GM21381 (cell line): ENCODE measurements around the gene PABPC4L.
"Not testable (repeated sequence)": the region's sequence is repeated elsewhere in the genome, so short reads cannot be mapped to it uniquely, and the experiment has no call there.

Experiments
- ATAC-seq: cut with Tn5 transposase; IDR thresholded peaks from one replicate; pipeline ENCODE4 v1.9.1; 2021; ENCODE audit warnings: mild to moderate bottlenecking, moderate library complexity; ENCODE audit not compliant: unreplicated experiment

PABPC4L gene

GRCh38 chr4:134201216-134202161 lies at the start of gene PABPC4L:
PABPC4L (minus strand) TSS chr4:134201789; CDS start chr4:134201019, 770 bp downstream.
- no peak for ATAC-seq

- no peak for ATAC-seq
These were observed 49.7 kb upstream of the PABPC4L start for GRCh38 chr4:134251322-134251721.

- no peak for ATAC-seq
These were observed 42.4 kb upstream of the PABPC4L start for GRCh38 chr4:134243742-134244713.

- ATAC-seq: no peak
These were observed 17.5 kb upstream of the PABPC4L start for GRCh38 chr4:134219043-134219442.

- ATAC-seq: no peak
These were observed 14.8 kb upstream of the PABPC4L start for GRCh38 chr4:134216411-134216810.

GRCh38 chr4:134215620-134216344 lies 14.2 kb upstream of the PABPC4L start:
- no peak for ATAC-seq

- not testable (repeated sequence) for ATAC-seq
These were observed 6.4 kb upstream of the PABPC4L start for GRCh38 chr4:134207955-134208354.

- no peak for ATAC-seq
These were observed 772 bp upstream of the PABPC4L start for GRCh38 chr4:134202166-134202956.

- no peak for ATAC-seq
These were observed 776 bp downstream of the PABPC4L start for GRCh38 chr4:134200811-134201215.

- no peak for ATAC-seq
These were observed 11.6 kb downstream of the PABPC4L start for GRCh38 chr4:134189949-134190348.

- no peak for ATAC-seq
These were observed 12.1 kb downstream of the PABPC4L start for GRCh38 chr4:134189480-134189879.

- ATAC-seq: no peak
These were observed 22.9 kb downstream of the PABPC4L start for GRCh38 chr4:134178706-134179105.

- ATAC-seq: no peak
These were observed 27.3 kb downstream of the PABPC4L start for GRCh38 chr4:134174271-134174670.

GRCh38 chr4:134160211-134160610 lies 41.4 kb downstream of the PABPC4L start:
- no peak for ATAC-seq

GRCh38 chr4:134154097-134154496 lies 47.5 kb downstream of the PABPC4L start:
- no peak for ATAC-seq

GRCh38 chr4:134147941-134148340 lies 53.6 kb downstream of the PABPC4L start:
- no peak for ATAC-seq
